ENCODE data around the gene STAP1. TPM values are rescaled to one million over a fixed set of nuclear protein-coding genes. Genes with fewer than 3 reads are reported as not detected.

STAP1 gene
- total and polyA plus RNA-seq, 10 of the 15 experiments (the other 5 are each of a cell fraction or from before 2014, with no cell fraction given), result 4.6 to 19.4 (median 9.4) TPM

DNA sequence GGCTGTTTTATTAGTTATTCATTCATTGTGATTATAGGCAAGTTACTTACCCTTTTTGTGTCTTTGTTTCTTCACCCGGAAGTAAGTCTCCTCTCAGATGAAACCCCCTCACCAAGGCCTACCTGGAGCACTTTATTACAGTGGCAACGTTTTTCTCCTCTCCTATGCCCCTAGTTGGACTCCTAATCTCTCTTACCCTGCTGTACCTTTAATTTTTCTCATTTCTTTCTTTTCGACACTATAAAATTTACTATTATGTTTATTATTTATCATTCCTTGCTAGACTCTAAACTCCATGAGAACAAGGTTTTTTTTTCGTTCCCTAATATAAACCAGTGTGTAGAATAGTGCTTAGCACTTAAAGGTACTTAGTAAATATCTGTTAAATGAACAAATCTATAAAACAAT lies 17.5 kb downstream of the STAP1 start:
- intact Hi-C loops (cut with micrococcal nuclease; ENCODE audit: unreplicated experiment), result no loop called here
- no peaks in the 10 kb centered on the region for H4K20me1 ChIP-seq (ENCODE audit: control insufficient read depth, insufficient read depth)
- BruUV-seq (replicated peaks), result no TSS peak
- SMC1A ChIA-PET (ENCODE audit: uncharacterized antibody, unreplicated experiment), result interaction anchor here (0.6 to 4.4 kb wide), 15 partner anchors 13 to 188 kb away, joined by 3 to 22 read pairs (median 4); partner anchors contain the start of genes CENPC and STAP1
- H3K9ac ChIP-seq (ENCODE audit: control insufficient read depth, insufficient read depth, low read length), result no peak overlapping the region; the same call in 1 of the 2 replicates
- H2AFZ ChIP-seq (ENCODE audit: control insufficient read depth, low read depth, low read length), result peak overlapping the region; percentile 5; the same call in 1 of the 2 replicates
- CTCF ChIA-PET, result interaction anchor here (1.0 to 2.8 kb wide), 5 partner anchors 24 to 170 kb away, joined by 3 to 11 read pairs (median 4); no protein-coding TSS in a partner anchor
- no peaks in the 10 kb centered on the region for H3K79me2 ChIP-seq (ENCODE audit: control insufficient read depth, insufficient read depth, low read length)
- peak overlapping the region; percentile 56; the same call in 1 of the 2 replicates for H3K4me3 ChIP-seq
- POLR2A ChIA-PET, result interaction anchor here (0.7 to 1.6 kb wide), 6 partner anchors 17 to 125 kb away, joined by 3 to 5 read pairs (median 4); partner anchors contain the start of genes CENPC and UBA6
- ATAC-seq, result peak; percentile 9
- RAD21 ChIA-PET (ENCODE audit: unreplicated experiment), result interaction anchor here (0.8 to 2.2 kb wide), 12 partner anchors 8 to 125 kb away, joined by 3 to 11 read pairs (median 4); partner anchors contain the start of genes STAP1 and UBA6
- no peak for DNase-seq (ENCODE audit: low read depth, low spot score)
- peaks cover 26% of the 10 kb centered on the region for H3K4me1 ChIP-seq (ENCODE audit: control insufficient read depth, insufficient read depth, low read length)
- in situ Hi-C loops (cut with MboI), result no loop called here
- no peak for FAIRE-seq
- no peaks in the 10 kb centered on the region; the same call in 2 of the 3 replicates for H3K9me3 ChIP-seq (replicated peaks; ENCODE audit: control insufficient read depth, insufficient read depth, low read length)
- H3K4me2 ChIP-seq (ENCODE audit: control insufficient read depth, insufficient read depth), result peak overlapping the region; percentile 67
- 0 out of 2 replicates have a peak, but pooled peaks have one; percentile 32 for TF ChIP-seq HDGF (IDR thresholded peaks at IDR 0.05)
- no peak for TF ChIP-seq RAD51 (IDR thresholded peaks at IDR 0.05)
- no peak for TF ChIP-seq ZNF217 (IDR thresholded peaks at IDR 0.05)
- no peak for TF ChIP-seq CHD1 (IDR thresholded peaks at IDR 0.05; ENCODE audit: low read depth, low read length)
- 24% methylated on average over 4 of the region's 4 CpGs for WGBS (ENCODE audit: insufficient coverage, insufficient replicate concordance, low lambda C conversion rate, missing lambda C conversion rate)
- H3K36me3 ChIP-seq (ENCODE audit: control insufficient read depth in 2 of 2, insufficient read depth in 2 of 2, low read length in 1 of 2), result no peaks in the 10 kb centered on the region
- peak overlapping the region; percentile 67 for H3K27ac ChIP-seq (ENCODE audit: control insufficient read depth, insufficient read depth)
- no peaks in the 10 kb centered on the region for H3K27me3 ChIP-seq (replicated peaks in 1 of 2; ENCODE audit: control insufficient read depth in 2 of 2, insufficient read depth in 2 of 2, low read length in 1 of 2)

DNA sequence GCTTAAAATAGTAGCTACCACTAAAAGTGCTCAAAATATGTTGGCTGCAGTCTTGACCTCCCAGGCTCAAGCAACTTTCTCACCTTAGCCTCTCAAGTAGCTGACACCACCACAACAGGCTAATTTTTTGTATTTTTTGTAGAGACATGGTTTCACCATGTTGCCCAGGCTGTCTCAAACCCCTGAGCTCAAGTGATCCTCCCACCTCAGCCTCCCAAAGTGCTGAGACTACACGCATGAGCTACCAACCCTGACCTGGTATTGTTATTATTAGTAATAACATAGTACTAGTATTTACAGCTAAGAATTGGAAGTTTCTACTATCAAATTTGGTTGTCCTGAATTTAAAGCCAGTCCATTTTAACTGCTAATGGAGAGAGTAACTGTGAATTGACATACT lies 18.0 kb downstream of the STAP1 start:
- no peaks in the 10 kb centered on the region for H4K20me1 ChIP-seq (ENCODE audit: control insufficient read depth, insufficient read depth)
- H3K9ac ChIP-seq (ENCODE audit: control insufficient read depth, insufficient read depth, low read length), result no peak overlapping the region
- WGBS (ENCODE audit: insufficient coverage, insufficient replicate concordance, low lambda C conversion rate, missing lambda C conversion rate), result 0% methylated on average over 1 of the region's 1 CpG
- in situ Hi-C loops (cut with MboI), result no loop called here
- DNase-seq (ENCODE audit: low read depth, low spot score) (no peak), ATAC-seq (peak; percentile 71), FAIRE-seq (peak; percentile 77)
- H3K36me3 ChIP-seq (ENCODE audit: control insufficient read depth in 2 of 2, insufficient read depth in 2 of 2, low read length in 1 of 2), result no peaks in the 10 kb centered on the region
- no peak overlapping the region for H2AFZ ChIP-seq (ENCODE audit: control insufficient read depth, low read depth, low read length)
- intact Hi-C loops (cut with micrococcal nuclease; ENCODE audit: unreplicated experiment), result no loop called here
- no peaks in the 10 kb centered on the region for H3K27me3 ChIP-seq (replicated peaks in 1 of 2; ENCODE audit: control insufficient read depth in 2 of 2, insufficient read depth in 2 of 2, low read length in 1 of 2)
- ChIA-PET CTCF (interaction anchor here (0.7 to 2.8 kb wide), 8 partner anchors 10 to 170 kb away, joined by 3 to 11 read pairs (median 4); no protein-coding TSS in a partner anchor), POLR2A (interaction anchor here (0.7 to 1.6 kb wide), 8 partner anchors 17 to 125 kb away, joined by 3 to 5 read pairs (median 4); partner anchors contain the start of genes CENPC and UBA6), SMC1A (ENCODE audit: uncharacterized antibody, unreplicated experiment) (interaction anchor here (0.6 to 4.4 kb wide), 19 partner anchors 9 to 696 kb away, joined by 3 to 22 read pairs (median 4); partner anchors contain the start of genes CENPC and STAP1), RAD21 (ENCODE audit: unreplicated experiment) (interaction anchor here (0.8 to 2.2 kb wide), 13 partner anchors 9 to 124 kb away, joined by 3 to 11 read pairs (median 4); partner anchors contain the start of genes STAP1 and UBA6)
- peak overlapping the region; percentile 67 for H3K4me2 ChIP-seq (ENCODE audit: control insufficient read depth, insufficient read depth)
- H3K27ac ChIP-seq (ENCODE audit: control insufficient read depth, insufficient read depth), result peak overlapping the region; percentile 67
- H3K4me1 ChIP-seq (ENCODE audit: control insufficient read depth, insufficient read depth, low read length), result peaks cover 29% of the 10 kb centered on the region
- no peaks in the 10 kb centered on the region for H3K79me2 ChIP-seq (ENCODE audit: control insufficient read depth, insufficient read depth, low read length)
- H3K9me3 ChIP-seq (replicated peaks; ENCODE audit: control insufficient read depth, insufficient read depth, low read length), result no peaks in the 10 kb centered on the region; the same call in 2 of the 3 replicates
- H3K4me3 ChIP-seq, result no peak overlapping the region
- no TSS peak for BruUV-seq (replicated peaks)
- TF ChIP-seq, protein P1, sequence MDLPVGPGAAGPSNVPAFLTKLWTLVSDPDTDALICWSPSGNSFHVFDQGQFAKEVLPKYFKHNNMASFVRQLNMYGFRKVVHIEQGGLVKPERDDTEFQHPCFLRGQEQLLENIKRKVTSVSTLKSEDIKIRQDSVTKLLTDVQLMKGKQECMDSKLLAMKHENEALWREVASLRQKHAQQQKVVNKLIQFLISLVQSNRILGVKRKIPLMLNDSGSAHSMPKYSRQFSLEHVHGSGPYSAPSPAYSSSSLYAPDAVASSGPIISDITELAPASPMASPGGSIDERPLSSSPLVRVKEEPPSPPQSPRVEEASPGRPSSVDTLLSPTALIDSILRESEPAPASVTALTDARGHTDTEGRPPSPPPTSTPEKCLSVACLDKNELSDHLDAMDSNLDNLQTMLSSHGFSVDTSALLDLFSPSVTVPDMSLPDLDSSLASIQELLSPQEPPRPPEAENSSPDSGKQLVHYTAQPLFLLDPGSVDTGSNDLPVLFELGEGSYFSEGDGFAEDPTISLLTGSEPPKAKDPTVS (IDR thresholded peaks at IDR 0.05; ENCODE audit: low read depth, low read length), result no peak
- TF ChIP-seq MXI1 (IDR thresholded peaks at IDR 0.05; ENCODE audit: low read depth, low read length), result no peak
- TF ChIP-seq, protein P2, sequence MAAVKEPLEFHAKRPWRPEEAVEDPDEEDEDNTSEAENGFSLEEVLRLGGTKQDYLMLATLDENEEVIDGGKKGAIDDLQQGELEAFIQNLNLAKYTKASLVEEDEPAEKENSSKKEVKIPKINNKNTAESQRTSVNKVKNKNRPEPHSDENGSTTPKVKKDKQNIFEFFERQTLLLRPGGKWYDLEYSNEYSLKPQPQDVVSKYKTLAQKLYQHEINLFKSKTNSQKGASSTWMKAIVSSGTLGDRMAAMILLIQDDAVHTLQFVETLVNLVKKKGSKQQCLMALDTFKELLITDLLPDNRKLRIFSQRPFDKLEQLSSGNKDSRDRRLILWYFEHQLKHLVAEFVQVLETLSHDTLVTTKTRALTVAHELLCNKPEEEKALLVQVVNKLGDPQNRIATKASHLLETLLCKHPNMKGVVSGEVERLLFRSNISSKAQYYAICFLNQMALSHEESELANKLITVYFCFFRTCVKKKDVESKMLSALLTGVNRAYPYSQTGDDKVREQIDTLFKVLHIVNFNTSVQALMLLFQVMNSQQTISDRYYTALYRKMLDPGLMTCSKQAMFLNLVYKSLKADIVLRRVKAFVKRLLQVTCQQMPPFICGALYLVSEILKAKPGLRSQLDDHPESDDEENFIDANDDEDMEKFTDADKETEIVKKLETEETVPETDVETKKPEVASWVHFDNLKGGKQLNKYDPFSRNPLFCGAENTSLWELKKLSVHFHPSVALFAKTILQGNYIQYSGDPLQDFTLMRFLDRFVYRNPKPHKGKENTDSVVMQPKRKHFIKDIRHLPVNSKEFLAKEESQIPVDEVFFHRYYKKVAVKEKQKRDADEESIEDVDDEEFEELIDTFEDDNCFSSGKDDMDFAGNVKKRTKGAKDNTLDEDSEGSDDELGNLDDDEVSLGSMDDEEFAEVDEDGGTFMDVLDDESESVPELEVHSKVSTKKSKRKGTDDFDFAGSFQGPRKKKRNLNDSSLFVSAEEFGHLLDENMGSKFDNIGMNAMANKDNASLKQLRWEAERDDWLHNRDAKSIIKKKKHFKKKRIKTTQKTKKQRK (IDR thresholded peaks at IDR 0.05; ENCODE audit: low read depth, low read length), result no peak
- no peak for TF ChIP-seq WRNIP1 (IDR thresholded peaks at IDR 0.05; ENCODE audit: borderline replicate concordance, low read depth, low read length)
- TF ChIP-seq, protein P3, sequence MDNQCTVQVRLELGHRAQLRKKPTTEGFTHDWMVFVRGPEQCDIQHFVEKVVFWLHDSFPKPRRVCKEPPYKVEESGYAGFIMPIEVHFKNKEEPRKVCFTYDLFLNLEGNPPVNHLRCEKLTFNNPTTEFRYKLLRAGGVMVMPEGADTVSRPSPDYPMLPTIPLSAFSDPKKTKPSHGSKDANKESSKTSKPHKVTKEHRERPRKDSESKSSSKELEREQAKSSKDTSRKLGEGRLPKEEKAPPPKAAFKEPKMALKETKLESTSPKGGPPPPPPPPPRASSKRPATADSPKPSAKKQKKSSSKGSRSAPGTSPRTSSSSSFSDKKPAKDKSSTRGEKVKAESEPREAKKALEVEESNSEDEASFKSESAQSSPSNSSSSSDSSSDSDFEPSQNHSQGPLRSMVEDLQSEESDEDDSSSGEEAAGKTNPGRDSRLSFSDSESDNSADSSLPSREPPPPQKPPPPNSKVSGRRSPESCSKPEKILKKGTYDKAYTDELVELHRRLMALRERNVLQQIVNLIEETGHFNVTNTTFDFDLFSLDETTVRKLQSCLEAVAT (IDR thresholded peaks at IDR 0.05), result no peak

All from GM12878 (cell line).